K562 (cell line): Measurements from ENCODE around the gene CXCL16. TPM values are rescaled to one million over a fixed set of nuclear protein-coding genes. Genes with fewer than 3 reads are reported as not detected.

ENCODE experiments used
- CREBBP ChIP-seq: IDR thresholded peaks from one replicate; pipeline ENCODE4 v1.6.1; 2012; ENCODE audit warnings: low read depth, mild to moderate bottlenecking, control low read depth, inconsistent platforms, low read length
- CREM ChIP-seq: IDR thresholded peaks from 2 replicates; pipeline ENCODE4 v1.6.1; 2014; ENCODE audit warnings: antibody characterized with exemption, low read depth
- DDX20 ChIP-seq: fragments of 450-650 bp; IDR thresholded peaks from 2 replicates; pipeline ENCODE4 v1.6.1; 2016; ENCODE audit warnings: missing genetic modification characterization, low read depth, mild to moderate bottlenecking, missing compliant biosample characterization, moderate library complexity
- MNT ChIP-seq, 2 experiments: fragments of 450-650 bp; conservative IDR thresholded peaks; 2 replicates each; pipeline ENCODE4 v1.6.1; 2017; ENCODE audit warnings: mild to moderate bottlenecking in 2 of 2, moderate library complexity in 2 of 2
- MTA1 ChIP-seq: fragments of 450-650 bp; IDR thresholded peaks from 2 replicates; pipeline ENCODE4 v1.6.1; 2017; ENCODE audit warnings: borderline replicate concordance
- SIRT6 ChIP-seq: IDR thresholded peaks from one replicate; pipeline ENCODE4 v1.6.1; 2012; ENCODE audit warnings: low read depth, mild to moderate bottlenecking, control low read depth, inconsistent platforms, low read length, moderate library complexity
- ZNF347 ChIP-seq: fragments of 450-650 bp; formaldehyde crosslinking; IDR thresholded peaks from 2 replicates; pipeline ENCODE4 v1.4.0; 2020; ENCODE audit warnings: low read depth, mild to moderate bottlenecking, moderate library complexity
- polyA plus RNA-seq, 8 experiments: library from polyadenylated mRNA; depleted of rRNA in 4 of 8; stranded (reverse) in 5 of 8; unstranded in 3 of 8; fragments of >200 nt; fragmentation: Nextera tagmentation in 2 of 8; fragmentation: Illumina TruSeq in 1 of 8; extraction: Ambion mirVana in 2 of 8; extraction: Trizol in 1 of 8; gene quantifications; 2 replicates each; pipeline versions ENCODE4 v1.2.1 to v1.2.3, GENCODE V29; 2011 to 2014; ENCODE audit warnings: inconsistent platforms in 1 of 8, missing spikeins in 1 of 8
- total RNA-seq, 7 experiments: library from RNA; depleted of rRNA in 6 of 7; stranded (reverse); fragments of >200 nt in 6 of 7; fragmentation: Illumina TruSeq in 2 of 7; extraction: Trizol in 2 of 7; gene quantifications; 2 replicates each; pipeline versions ENCODE4 v1.2.1 to v1.2.3, GENCODE V29; 2011 to 2021; ENCODE audit warnings: low replicate concordance in 1 of 7
- TF ChIP-seq, protein P1 (sequence below): fragments of 150-350 bp; conservative IDR thresholded peaks from 2 replicates; pipeline ENCODE4 v1.6.1; 2014; ENCODE audit warnings: low read length
- TF ChIP-seq, protein P2 (sequence below): sonication (generic); formaldehyde crosslinking; IDR thresholded peaks from 2 replicates; pipeline ENCODE4 v1.8.0; 2022; ENCODE audit warnings: mild to moderate bottlenecking, low read depth, missing genetic modification reagents
- TF ChIP-seq, protein P3 (sequence below): fragments of 250-450 bp; sonication (Bioruptor Pico); IDR thresholded peaks from 2 replicates; pipeline ENCODE4 v1.8.0; 2022; ENCODE audit warnings: inconsistent platforms, mild to moderate bottlenecking, moderate library complexity, borderline replicate concordance
- TF ChIP-seq, protein P4 (sequence below): fragments of 250-450 bp; sonication (Bioruptor Pico); IDR thresholded peaks from 2 replicates; pipeline ENCODE4 v1.8.0; 2021; ENCODE audit warnings: moderate library complexity, mild to moderate bottlenecking, inconsistent platforms
- TF ChIP-seq, protein P5 (sequence below): sonication (generic); formaldehyde crosslinking; IDR thresholded peaks from 2 replicates; pipeline ENCODE4 v1.8.0; 2022; ENCODE audit warnings: missing genetic modification reagents, mild to moderate bottlenecking, borderline replicate concordance

The CXCL16 gene
- total and polyA plus RNA-seq, 9 of the 15 experiments (the other 6 are each of a cell fraction or from before 2014, with no cell fraction given): 0.05 to 0.68 (median 0.22) TPM; not detected in 2

- TF ChIP-seq, protein P1, sequence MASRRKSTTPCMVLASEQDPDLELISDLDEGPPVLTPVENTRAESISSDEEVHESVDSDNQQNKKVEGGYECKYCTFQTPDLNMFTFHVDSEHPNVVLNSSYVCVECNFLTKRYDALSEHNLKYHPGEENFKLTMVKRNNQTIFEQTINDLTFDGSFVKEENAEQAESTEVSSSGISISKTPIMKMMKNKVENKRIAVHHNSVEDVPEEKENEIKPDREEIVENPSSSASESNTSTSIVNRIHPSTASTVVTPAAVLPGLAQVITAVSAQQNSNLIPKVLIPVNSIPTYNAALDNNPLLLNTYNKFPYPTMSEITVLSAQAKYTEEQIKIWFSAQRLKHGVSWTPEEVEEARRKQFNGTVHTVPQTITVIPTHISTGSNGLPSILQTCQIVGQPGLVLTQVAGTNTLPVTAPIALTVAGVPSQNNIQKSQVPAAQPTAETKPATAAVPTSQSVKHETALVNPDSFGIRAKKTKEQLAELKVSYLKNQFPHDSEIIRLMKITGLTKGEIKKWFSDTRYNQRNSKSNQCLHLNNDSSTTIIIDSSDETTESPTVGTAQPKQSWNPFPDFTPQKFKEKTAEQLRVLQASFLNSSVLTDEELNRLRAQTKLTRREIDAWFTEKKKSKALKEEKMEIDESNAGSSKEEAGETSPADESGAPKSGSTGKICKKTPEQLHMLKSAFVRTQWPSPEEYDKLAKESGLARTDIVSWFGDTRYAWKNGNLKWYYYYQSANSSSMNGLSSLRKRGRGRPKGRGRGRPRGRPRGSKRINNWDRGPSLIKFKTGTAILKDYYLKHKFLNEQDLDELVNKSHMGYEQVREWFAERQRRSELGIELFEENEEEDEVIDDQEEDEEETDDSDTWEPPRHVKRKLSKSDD: no peak
- TF ChIP-seq DDX20 (no peak), CREM (no peak), CREBBP (no peak), SIRT6 (no peak), ZNF347 (CRISPR knock-in tag) (no peak), MTA1 (no peak), MNT (conservative IDR thresholded peaks at IDR 0.05) (no peak)
- TF ChIP-seq, protein P2, sequence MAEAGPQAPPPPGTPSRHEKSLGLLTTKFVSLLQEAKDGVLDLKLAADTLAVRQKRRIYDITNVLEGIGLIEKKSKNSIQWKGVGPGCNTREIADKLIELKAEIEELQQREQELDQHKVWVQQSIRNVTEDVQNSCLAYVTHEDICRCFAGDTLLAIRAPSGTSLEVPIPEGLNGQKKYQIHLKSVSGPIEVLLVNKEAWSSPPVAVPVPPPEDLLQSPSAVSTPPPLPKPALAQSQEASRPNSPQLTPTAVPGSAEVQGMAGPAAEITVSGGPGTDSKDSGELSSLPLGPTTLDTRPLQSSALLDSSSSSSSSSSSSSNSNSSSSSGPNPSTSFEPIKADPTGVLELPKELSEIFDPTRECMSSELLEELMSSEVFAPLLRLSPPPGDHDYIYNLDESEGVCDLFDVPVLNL: no peak
- TF ChIP-seq, protein P3, sequence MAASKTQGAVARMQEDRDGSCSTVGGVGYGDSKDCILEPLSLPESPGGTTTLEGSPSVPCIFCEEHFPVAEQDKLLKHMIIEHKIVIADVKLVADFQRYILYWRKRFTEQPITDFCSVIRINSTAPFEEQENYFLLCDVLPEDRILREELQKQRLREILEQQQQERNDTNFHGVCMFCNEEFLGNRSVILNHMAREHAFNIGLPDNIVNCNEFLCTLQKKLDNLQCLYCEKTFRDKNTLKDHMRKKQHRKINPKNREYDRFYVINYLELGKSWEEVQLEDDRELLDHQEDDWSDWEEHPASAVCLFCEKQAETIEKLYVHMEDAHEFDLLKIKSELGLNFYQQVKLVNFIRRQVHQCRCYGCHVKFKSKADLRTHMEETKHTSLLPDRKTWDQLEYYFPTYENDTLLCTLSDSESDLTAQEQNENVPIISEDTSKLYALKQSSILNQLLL (CRISPR knock-in tag): no peak
- TF ChIP-seq, protein P4, sequence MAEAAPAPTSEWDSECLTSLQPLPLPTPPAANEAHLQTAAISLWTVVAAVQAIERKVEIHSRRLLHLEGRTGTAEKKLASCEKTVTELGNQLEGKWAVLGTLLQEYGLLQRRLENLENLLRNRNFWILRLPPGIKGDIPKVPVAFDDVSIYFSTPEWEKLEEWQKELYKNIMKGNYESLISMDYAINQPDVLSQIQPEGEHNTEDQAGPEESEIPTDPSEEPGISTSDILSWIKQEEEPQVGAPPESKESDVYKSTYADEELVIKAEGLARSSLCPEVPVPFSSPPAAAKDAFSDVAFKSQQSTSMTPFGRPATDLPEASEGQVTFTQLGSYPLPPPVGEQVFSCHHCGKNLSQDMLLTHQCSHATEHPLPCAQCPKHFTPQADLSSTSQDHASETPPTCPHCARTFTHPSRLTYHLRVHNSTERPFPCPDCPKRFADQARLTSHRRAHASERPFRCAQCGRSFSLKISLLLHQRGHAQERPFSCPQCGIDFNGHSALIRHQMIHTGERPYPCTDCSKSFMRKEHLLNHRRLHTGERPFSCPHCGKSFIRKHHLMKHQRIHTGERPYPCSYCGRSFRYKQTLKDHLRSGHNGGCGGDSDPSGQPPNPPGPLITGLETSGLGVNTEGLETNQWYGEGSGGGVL (CRISPR knock-in tag): no peak
- TF ChIP-seq, protein P5, sequence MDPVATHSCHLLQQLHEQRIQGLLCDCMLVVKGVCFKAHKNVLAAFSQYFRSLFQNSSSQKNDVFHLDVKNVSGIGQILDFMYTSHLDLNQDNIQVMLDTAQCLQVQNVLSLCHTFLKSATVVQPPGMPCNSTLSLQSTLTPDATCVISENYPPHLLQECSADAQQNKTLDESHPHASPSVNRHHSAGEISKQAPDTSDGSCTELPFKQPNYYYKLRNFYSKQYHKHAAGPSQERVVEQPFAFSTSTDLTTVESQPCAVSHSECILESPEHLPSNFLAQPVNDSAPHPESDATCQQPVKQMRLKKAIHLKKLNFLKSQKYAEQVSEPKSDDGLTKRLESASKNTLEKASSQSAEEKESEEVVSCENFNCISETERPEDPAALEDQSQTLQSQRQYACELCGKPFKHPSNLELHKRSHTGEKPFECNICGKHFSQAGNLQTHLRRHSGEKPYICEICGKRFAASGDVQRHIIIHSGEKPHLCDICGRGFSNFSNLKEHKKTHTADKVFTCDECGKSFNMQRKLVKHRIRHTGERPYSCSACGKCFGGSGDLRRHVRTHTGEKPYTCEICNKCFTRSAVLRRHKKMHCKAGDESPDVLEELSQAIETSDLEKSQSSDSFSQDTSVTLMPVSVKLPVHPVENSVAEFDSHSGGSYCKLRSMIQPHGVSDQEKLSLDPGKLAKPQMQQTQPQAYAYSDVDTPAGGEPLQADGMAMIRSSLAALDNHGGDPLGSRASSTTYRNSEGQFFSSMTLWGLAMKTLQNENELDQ (CRISPR knock-in tag): no peak
- TF ChIP-seq, all 486 proteins: peak for 0
Observed at GRCh38 chr17:4703330-4703691, 36.4 kb downstream of the CXCL16 start (continued).
